HG03354 (cell line): ENCODE measurements around the gene MRPL43.

Experiments
- ATAC-seq: cut with Tn5 transposase; IDR thresholded peaks from one replicate; pipeline ENCODE4 v1.9.1; 2021; ENCODE audit warnings: mild to moderate bottlenecking; ENCODE audit not compliant: unreplicated experiment, poor library complexity, severe bottlenecking

Gene MRPL43

DNA sequence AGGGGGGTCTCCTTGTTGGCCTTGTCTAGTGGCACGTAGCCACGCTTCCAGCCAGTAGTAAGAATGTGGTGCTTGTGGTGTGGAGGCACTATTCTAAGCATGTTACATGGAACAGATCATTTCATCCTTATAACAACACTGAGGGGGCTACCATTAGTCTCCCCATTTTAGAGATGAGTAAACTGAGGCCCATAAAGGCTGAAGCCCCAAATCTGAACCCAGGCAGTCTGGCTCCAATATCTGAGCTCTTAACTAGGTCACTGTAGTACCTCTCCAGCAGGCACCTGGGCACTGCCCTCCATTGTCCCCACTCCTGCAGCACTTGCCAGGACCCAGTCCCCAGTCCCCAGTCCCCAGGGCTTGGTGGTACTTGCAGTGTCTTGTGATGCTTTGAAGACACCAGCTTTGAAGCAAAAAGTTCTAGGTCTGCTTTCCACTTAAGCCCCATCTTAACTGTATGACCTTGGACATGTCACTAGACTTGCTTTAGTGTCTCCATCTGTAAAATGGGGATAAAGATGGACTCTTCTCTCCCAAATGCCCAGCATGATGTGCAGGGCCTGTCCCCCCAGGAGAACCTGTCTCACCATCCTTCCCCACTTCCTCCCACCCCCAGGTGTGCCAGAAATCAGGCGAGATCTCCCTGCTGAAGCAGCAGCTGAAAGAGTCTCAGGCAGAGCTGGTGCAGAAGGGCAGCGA lies 18.7 kb upstream of the MRPL43 start:
- no peak for ATAC-seq

DNA sequence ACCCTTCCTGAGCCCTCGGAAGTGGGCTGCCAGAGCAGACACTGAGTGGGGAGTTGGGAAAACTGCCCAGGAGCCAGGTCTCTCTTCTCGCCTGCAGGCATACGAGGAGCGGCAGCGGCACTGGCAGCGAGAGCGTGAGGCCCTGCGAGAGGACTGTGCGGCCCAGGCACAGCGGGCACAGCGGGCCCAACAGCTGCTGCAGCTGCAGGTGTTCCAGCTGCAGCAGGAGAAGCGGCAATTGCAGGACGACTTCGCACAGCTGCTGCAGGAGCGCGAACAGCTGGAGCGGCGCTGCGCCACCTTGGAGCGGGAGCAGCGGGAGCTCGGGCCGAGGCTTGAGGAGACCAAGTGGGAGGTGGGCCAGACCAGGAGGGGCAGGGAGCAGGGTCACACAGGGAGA lies 18.1 kb upstream of the MRPL43 start:
- no peak for ATAC-seq

DNA sequence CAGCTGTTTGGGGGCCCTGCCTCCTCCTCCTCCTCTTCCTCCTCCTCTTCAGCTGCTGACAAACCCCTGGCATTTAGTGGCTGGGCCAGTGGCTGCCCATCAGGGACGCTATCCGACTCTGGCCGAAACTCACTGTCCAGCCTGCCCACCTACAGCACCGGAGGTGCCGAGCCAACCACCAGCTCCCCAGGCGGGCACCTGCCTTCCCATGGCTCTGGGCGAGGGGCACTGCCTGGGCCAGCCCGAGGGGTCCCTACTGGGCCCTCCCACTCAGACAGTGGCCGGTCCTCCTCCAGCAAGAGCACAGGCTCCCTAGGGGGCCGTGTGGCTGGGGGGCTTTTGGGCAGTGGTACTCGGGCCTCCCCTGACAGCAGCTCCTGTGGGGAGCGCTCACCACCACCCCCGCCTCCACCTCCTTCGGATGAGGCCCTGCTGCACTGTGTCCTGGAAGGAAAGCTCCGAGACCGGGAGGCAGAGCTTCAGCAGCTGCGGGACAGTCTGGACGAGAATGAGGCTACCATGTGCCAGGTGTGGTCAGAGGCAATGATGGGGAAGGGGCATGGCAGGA lies 16.4 kb upstream of the MRPL43 start:
- ATAC-seq: no peak

DNA sequence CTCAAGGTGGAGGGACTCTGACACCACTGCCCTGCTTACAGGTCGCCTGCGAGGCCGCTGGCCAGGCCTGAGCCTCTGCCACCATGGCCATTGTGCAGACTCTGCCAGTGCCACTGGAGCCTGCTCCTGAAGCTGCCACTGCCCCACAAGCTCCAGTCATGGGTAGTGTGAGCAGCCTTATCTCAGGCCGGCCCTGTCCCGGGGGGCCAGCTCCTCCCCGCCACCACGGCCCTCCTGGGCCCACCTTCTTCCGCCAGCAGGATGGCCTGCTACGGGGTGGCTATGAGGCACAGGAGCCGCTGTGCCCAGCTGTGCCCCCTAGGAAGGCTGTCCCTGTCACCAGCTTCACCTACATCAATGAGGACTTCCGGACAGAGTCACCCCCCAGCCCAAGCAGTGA lies 15.2 kb upstream of the MRPL43 start:
- ATAC-seq: no peak

DNA sequence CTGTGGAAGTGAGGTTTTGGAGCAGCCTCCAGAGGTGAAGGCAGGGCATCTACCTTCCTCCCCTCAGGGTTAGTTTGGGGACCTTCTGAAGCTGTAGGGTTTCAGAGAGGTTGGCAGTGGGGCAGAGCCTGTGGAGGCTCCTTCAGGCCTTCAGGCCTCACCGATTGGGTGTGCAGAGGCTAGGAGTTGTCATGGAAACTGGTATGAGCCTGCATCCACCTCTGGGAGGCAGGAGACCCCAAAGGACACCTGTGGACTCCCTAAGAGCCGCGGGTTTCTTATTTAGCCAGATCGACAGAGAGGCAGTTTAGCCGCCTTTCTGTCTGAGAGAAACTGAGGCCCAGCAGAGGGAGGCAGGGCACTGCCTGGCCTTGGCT lies 14.3 kb upstream of the MRPL43 start:
- ATAC-seq: no peak

DNA sequence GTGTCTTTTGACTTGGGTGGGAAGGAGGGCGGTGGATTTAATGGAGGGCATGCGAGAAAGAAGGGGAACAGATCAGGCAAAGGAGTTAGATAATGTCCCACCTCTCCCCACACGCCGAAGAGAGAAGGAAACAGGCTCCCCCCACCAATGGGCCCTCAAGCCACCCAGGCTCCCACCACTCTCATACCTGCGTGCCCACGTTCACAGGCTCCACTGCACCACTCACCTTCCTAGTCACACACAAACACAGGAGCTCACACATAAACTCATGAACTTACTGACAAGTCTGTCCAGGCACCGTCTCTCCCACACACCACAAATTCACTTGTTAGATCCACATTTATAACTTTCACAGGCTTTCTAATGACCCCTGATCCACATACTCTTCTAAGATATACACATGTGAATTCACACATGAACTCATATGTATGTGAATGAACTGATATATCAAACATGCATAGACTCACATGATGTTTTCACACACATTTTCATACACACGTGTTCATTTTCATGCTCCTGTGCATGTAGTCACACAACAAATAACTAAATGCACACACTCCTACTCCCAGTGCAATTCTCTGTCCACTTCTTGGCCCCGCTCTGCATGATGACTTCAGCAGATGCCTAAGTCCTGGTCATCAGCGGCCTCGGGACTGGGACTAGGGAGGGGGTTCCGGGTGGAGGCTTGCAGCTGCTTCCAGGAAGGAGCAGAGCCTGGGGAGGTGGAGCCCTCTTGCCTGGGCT lies 13.8 kb upstream of the MRPL43 start:
- no peak for ATAC-seq

DNA sequence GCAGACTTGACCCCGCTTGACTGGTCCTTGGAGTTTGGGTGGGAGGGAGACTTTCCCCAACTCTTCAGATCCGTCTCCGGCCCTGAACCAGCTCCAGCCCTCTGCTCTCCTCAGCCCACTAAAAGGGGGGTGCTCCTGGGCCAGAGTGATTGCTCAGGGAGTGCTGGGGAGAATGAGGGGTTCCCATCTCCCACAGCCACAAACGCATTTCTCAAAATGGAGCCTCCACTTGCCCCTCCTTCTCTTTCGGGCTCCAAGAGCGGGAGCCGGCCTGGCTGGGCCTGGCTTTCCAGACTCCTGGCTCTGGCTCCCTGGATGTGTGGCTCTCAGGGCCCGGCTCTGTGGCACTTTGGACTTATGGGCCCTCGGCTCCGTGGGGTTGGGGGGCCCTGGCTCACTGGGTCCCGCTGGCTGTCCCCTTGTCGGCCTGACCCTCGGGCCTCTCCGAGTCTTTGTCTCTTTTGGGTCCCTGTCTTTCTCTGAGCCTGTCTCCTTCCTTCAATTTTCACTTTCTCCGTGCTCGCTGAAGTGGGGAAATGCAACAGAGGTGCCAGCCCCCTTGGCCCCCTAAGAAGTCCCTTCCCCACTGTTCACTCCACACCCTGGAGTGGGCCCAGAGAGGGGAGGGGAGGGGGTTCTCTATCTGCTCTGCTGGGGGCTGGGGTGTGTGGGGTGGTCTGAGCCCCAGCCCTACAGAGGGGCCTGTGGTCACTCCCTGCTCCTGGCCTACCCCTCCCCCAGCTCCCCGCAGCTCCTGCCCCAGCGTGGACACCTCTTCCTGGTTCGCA lies 13.0 kb upstream of the MRPL43 start:
- ATAC-seq: no peak

DNA sequence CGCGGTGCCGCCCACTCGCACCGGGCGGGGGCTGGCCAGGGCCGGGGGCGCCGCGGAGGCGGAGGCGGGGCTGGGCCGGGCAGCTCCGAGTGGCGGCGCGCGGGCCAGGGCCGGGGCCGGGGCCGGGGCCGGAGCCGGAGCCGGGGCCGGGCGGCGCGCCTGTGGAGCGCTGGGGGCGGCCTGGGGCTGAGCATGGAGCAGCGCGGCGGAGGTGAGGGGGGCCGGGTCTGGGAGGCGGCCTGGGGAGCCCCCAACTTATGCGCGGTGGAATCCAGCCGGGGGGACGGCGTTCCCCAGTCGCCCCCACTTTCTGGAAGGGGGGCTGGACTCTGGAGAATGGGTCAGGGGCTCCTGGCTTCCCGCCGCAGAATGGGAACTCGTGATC lies 12.4 kb upstream of the MRPL43 start, which contains the start of gene LZTS2:
LZTS2 (plus strand) TSS at position 67 of the 385 bp plus-strand sequence. CDS start 2,731 bp downstream, outside the sequence.
- no peak for ATAC-seq

DNA sequence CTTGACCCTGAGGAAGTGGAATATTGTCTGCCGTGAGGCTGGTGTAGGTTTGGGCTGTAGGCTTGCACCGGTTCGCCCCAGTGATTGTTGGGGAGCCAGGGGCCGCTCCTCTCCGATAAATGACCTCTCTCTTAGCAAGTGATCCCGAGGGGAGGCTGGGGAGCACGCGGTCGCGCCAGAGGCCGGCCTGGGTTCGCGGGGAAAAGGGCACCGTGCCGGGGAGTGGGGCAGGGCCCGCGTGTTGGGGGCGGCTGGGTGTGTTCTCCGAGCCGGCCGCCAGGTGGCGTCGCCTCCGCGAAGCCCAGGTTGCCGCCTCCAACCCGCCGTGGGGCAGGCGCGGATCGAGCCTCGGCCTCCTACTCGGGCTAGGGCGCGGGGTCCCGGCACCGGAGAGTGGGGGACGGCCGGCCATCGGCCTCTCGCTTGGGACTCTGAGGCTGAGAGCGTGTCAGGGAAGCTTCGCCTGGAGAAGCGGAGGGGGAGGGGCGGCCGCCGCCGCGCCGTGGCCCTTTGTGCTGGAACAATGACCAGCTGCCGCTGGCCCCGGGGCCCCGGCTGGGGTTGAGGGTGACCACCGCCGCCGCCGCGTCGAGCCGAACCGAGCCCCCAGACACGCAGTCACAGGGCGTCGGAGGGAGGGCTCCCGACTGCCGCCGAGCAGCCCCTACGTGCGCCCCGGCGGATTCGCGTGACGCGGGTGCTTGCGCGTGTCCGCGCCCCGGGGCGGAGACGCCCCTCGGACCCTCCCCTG lies 11.9 kb upstream of the MRPL43 start:
- peak; percentile 55 for ATAC-seq

DNA sequence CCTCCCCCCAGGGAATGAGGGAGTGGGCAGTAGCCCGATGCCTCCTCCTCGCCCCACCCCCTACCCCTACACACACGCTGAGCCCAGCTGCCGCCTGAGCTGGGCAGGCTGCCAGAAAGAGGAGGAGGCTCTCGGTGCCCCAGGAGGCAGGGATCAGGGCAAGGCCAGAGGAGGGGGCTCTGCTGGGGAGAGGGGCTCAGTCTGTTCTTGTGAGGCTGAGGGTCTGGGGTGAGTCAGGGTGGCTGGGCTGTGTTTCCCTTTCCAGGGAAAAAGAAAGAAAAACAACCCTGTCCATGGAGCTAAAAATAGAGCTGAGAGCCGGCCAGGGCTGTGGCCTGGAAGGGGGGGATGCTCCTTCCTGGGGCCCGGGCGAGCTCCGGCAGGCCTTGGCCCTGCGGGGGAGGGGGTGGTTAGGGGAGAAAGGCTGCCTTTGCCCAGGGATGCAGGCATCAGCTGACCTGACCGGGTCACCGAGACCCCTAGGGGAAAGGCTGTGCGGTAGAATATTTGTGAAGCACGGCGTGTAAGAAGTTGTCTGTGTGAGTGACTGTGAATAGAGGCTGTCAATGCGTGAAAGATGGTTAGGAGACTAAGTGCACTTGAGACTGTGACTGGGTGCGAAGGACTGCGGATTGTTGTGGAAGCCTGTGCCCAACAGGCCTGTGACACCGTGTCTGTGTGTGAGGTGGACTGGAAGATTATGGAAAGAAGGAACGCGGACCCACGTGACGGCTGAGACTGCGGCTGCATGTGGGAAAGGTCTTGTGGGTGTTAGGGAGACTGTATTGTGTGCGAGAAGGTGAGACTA lies 11.1 kb upstream of the MRPL43 start:
- ATAC-seq: peak; percentile 28

DNA sequence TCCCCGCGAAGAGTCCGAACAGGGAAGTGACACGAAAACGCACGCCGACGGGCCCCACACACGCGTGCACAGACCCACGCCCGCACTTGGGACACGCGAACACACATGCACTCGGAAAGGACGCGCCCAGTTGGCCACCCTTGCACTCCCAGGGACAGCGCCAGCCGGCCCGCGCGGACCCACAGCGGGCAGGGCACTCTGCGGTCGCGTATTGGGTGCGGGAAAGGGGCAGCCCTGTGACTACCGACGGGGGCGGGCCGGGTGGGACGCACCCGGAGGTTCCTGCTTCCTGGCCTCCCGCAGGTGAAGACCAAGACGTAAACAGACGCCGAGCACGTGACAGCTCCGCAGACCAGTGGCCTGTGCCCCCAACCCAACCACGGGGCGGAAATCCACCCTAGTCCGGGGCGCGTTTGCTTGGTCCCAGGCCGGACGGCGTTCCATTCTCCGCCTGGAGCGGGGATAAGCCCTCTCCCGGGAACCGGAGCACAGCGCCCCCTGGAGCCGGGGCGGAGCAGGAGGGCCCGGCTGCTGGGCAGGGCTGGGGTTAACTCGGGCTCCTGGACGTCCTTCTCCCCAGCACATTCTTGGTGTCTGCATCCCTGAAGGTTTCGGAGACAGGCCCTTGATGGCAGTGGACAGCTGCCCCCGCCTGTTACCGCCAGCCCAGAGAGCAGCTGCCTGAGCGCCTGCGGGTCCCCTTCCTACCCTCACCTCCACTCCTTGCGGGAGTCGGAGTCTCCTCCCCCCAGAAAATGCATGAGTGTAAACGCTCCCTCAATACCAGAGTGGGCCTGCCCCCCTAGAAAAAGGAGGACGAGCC lies 10.3 kb upstream of the MRPL43 start:
- ATAC-seq: peak; percentile 41

DNA sequence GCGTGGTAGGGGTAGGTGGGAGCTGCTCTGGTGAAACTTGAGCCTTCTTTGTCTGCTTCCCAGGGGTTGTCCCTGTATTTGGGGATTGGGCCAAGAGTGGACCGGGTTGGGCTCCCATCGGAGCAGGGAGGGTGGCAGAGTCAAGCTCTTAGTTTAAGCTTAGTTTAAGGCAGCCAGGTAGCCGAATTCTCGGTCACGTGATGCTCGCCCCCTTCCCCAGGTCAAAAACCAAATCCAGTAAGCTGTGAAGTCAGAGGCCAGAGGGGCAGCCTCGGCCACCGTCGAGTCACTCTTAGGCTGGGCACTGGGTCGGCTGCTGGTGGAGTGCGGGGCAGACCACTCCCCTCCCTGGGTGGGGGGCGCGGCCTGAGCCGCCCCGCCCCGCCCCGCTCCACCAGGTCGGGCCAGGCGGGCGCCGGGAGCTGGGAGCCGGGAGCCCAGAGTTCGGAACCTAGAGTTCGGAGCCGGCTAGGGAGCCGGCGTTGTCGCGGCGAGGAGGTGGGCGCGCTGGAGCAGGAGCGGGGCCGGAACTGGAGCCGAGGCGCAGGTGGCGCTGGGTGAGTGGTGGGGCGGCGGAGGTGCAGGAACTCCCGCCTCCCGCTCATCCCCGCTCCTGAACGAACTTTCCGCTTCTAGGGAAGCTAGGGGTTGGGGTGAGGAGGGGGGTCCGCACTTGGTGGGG lies 9.5 kb upstream of the MRPL43 start:
- ATAC-seq: peak; percentile 23

DNA sequence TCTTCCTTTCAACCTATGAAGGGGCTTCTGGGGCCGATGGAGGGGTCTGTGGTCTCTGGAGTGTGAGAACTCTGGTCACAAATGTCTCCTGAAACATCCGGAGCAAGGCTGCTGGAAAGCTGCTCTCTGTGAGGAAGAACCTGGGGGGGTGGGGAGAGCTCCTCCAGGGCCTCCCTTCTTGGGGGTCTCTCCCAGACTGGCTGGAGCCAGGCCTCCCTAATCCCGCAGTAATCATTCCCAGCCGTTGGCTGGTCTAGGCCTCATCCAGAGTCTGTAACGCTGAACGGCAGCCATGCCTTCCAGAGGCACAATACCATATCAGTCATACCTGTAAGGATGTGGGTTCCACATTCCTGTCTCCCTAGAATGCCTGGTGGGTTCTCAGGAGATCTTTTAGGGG lies 7.9 kb upstream of the MRPL43 start:
- no peak for ATAC-seq

DNA sequence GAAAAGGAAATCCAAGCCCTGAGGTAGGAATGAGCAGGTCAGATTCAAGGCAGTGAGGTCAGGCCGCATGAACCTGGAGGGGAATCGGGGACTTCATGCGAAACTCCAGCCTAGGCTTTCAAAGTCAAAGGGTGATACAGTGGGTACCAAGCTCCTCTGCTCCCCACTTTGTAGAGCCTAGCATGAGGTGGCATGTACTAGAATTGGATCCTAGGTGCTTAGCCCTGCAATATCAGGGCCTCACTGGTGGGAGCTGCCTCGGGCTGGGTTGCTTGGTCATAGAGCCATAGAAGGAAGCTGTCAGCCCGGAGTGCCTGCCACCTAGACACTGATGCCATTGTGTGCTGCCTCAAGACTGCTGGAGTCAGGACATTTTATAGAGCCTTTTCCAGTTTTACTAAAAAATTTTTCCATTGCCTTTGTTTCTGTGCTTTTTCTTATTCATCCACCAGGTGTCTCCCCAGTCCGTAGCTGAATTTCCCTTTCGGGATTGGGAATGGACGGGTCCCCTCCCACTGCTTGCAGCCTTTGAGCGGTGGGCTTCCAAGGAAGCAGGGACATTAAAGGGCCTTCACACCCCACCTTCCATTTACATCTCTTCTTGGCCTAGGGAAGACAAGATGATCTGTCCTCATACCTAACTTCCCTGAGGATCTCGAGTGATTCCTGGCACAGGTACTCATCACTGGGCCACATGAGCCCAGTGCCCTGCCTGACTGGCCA lies 6.8 kb upstream of the MRPL43 start:
- ATAC-seq: no peak

DNA sequence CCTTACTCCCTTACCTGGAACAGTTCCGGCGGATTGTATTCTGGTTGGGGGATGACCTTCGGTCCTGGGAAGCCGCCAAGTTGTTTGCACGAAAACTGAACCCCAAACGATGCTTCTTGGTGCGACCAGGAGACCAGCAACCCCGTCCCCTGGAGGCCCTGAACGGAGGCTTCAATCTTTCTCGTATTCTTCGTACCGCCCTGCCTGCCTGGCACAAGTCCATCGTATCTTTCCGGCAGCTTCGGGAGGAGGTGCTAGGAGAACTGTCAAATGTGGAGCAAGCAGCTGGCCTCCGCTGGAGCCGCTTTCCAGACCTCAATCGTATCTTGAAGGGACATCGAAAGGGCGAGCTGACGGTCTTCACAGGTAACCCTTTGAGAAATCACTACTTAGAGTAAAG lies 1.8 kb upstream of the MRPL43 start:
- no peak for ATAC-seq

DNA sequence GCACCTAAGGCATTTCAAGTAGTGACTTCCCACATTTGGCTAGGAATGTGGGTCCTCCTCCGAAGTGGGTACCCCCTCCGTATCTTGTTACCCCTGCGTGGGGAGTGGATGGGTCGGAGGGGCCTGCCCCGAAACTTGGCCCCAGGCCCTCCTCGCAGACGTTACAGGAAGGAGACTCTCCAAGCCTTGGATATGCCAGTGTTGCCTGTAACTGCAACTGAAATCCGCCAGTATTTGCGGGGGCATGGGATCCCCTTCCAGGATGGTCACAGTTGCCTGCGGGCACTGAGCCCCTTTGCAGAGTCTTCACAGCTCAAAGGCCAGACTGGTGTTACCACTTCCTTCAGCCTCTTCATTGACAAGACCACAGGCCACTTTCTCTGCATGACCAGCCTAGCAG lies 869 bp upstream of the MRPL43 start:
- ATAC-seq: no peak

DNA sequence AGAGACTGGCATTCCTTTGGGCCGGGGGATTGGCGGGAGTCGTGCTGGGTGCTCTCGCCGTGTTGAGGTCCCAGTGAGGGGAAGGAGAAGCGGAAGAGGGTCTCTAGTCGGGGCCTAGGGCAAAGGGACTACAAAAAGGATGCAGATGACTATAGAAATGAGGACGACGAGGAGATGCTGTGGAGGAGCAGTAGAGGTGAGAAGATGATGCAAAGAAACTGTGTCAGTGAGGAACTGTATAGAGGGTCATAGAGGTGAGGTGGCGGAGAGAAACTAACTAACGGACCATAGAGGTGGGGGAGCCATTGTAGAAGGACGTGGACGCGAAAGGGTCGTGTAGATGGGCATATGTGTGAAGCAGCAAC lies 370 bp upstream of the MRPL43 start:
- peak; percentile 17 for ATAC-seq
